ENCODE results near the gene PPWD1.

Gene PPWD1

GRCh38 chr5:65562731-65563701 is at the start of gene PPWD1, which contains the start of gene CENPK:
Gene PPWD1, plus strand, starts transcription at chr5:65563296. Its CDS starts 15 bp downstream, at chr5:65563311.
Gene CENPK, minus strand, starts transcription at chr5:65563168. Its CDS starts 8,261 bp downstream, at chr5:65554907.
- Histone ChIP-seq H3K27me3 (replicated peaks; ENCODE audit: control insufficient read depth, insufficient read depth, low read length) (no peaks in the 10 kb centered on the region), H3K4me3 (replicated peaks; ENCODE audit: low read depth, low read length) (peak within 1 kb of the TSS; percentile 75), H3K36me3 (ENCODE audit: control insufficient read depth, insufficient read depth, low read length) (no peaks in the 10 kb centered on the region; the same call in 1 of the 2 replicates)
- peak; percentile 91 for DNase-seq (ENCODE audit: extremely low read depth, insufficient read length)
- TF ChIP-seq CTCF (IDR thresholded peaks at IDR 0.05; ENCODE audit: insufficient read depth, low read length, poor library complexity, severe bottlenecking): no peak

- TF ChIP-seq CTCF (IDR thresholded peaks at IDR 0.05; ENCODE audit: insufficient read depth, low read length, poor library complexity, severe bottlenecking): no peak
- H3K27me3 ChIP-seq (replicated peaks; ENCODE audit: control insufficient read depth, insufficient read depth, low read length): no peaks in the 10 kb centered on the region
- no peak overlapping the region for H3K4me3 ChIP-seq (replicated peaks; ENCODE audit: low read depth, low read length)
- DNase-seq (ENCODE audit: extremely low read depth, insufficient read length): no peak
- H3K36me3 ChIP-seq (ENCODE audit: control insufficient read depth, insufficient read depth, low read length): no peaks in the 10 kb centered on the region; the same call in 1 of the 2 replicates
These were observed 37.4 kb upstream of the PPWD1 start for GRCh38 chr5:65525726-65526125.

GRCh38 chr5:65530904-65531303 is 32.2 kb upstream of the PPWD1 start:
- Histone ChIP-seq H3K36me3 (ENCODE audit: control insufficient read depth, insufficient read depth, low read length) (no peaks in the 10 kb centered on the region; the same call in 1 of the 2 replicates), H3K4me3 (replicated peaks; ENCODE audit: low read depth, low read length) (no peak overlapping the region), H3K27me3 (replicated peaks; ENCODE audit: control insufficient read depth, insufficient read depth, low read length) (no peaks in the 10 kb centered on the region)
- TF ChIP-seq CTCF (IDR thresholded peaks at IDR 0.05; ENCODE audit: insufficient read depth, low read length, poor library complexity, severe bottlenecking): no peak
- no peak for DNase-seq (ENCODE audit: extremely low read depth, insufficient read length)

- no peak for TF ChIP-seq CTCF (IDR thresholded peaks at IDR 0.05; ENCODE audit: insufficient read depth, low read length, poor library complexity, severe bottlenecking)
- Histone ChIP-seq H3K36me3 (ENCODE audit: control insufficient read depth, insufficient read depth, low read length) (no peaks in the 10 kb centered on the region; the same call in none of the 2 replicates), H3K4me3 (replicated peaks; ENCODE audit: low read depth, low read length) (no peak overlapping the region), H3K27me3 (replicated peaks; ENCODE audit: control insufficient read depth, insufficient read depth, low read length) (no peaks in the 10 kb centered on the region)
- DNase-seq (ENCODE audit: extremely low read depth, insufficient read length): no peak
These were observed 27.5 kb upstream of the PPWD1 start for GRCh38 chr5:65535529-65535987.

GRCh38 chr5:65539827-65540226 is 23.3 kb upstream of the PPWD1 start:
- no peak overlapping the region for H3K4me3 ChIP-seq (replicated peaks; ENCODE audit: low read depth, low read length)
- DNase-seq (ENCODE audit: extremely low read depth, insufficient read length): no peak
- TF ChIP-seq CTCF (IDR thresholded peaks at IDR 0.05; ENCODE audit: insufficient read depth, low read length, poor library complexity, severe bottlenecking): no peak
- H3K27me3 ChIP-seq (replicated peaks; ENCODE audit: control insufficient read depth, insufficient read depth, low read length): no peaks in the 10 kb centered on the region
- H3K36me3 ChIP-seq (ENCODE audit: control insufficient read depth, insufficient read depth, low read length): no peaks in the 10 kb centered on the region; the same call in none of the 2 replicates
